GM10847 (cell line): ENCODE data around the gene CCPG1.

Source experiments
- POLR2A ChIP-seq: IDR thresholded peaks from 2 replicates; pipeline ENCODE4 v1.6.1; 2011; ENCODE audit not compliant: insufficient read length; ENCODE audit errors: extremely low read depth

Gene CCPG1

GRCh38 chr15:55408012-55408928 is at the start of gene CCPG1, which contains the start of gene PIERCE2:
CCPG1 (minus strand) TSS chr15:55408359; CDS start chr15:55389424, 18,935 bp downstream.
PIERCE2 (plus strand) TSS chr15:55408495; CDS start chr15:55408769, 274 bp downstream.
- peak; percentile 67 for TF ChIP-seq POLR2A

DNA sequence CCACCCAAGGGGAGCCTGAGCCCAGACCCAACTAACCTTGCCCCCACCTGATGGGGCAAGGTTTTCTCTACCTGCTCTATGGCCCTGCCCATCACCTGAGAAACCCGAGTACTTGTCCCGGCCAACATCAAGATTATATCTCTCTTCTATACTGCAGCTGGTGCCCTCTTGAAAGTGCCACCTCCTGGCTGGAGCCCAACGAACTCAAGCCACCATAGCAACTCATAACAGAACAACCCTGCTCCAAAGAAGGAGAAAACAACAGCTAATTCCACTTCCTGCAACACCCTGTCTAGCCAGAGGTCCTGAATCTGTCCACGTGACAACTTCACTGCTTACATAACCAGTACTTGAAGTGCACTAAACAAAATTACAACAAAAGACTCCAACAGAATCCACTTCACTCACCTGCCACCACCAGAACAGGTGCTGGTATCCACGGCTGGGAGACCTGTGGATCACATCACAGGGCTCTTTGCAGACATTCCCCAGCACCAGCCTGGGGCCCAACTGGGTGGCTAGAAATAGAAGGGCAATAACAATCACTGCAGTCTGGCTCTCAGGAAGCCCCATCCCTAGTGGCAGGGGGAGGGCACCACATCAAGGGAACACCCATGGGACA is 49.4 kb upstream of the CCPG1 start:
- no peak for TF ChIP-seq POLR2A

DNA sequence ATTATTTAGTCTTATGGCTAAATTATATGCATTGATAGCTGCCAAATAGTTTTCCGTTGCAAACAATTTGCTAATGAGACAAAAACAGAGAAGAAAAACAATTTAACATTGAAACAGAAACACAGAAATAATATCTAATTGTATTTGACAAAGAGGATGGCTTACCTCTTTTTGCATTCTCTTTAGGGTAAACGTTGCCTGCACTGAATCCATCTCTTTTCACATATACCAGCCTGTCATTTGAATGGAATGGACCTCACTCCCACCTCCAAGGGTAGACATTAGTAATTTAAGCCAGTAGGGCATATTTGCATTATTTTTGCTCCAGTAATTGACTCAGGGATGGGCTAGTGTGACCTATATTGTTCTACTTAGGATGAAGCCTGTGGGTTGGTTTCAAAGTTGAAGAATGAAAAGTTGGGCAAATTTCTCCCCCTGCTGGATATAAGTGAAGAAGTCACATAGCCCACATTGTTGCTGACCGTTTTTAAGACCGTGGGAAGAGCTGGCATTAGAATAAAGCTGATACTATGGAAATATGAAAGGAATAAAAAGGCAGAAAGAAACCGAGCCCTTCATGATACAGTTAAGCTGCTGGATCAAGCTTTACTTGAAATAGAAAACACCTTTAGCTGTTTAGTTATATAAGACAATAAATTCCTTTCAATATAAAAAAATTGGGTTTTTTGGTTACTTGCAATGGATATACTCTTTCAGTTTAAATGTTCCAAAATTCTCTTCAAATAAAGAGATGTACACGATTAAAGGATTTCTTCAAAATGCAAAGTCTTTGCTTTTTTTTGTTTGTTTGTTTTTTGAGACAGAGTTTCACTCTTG is 27.0 kb upstream of the CCPG1 start:
- no peak for TF ChIP-seq POLR2A

GRCh38 chr15:55422089-55422488 is 13.9 kb upstream of the CCPG1 start:
- no peak for TF ChIP-seq POLR2A

GRCh38 chr15:55420171-55420866 is 12.2 kb upstream of the CCPG1 start:
- TF ChIP-seq POLR2A = no peak

DNA sequence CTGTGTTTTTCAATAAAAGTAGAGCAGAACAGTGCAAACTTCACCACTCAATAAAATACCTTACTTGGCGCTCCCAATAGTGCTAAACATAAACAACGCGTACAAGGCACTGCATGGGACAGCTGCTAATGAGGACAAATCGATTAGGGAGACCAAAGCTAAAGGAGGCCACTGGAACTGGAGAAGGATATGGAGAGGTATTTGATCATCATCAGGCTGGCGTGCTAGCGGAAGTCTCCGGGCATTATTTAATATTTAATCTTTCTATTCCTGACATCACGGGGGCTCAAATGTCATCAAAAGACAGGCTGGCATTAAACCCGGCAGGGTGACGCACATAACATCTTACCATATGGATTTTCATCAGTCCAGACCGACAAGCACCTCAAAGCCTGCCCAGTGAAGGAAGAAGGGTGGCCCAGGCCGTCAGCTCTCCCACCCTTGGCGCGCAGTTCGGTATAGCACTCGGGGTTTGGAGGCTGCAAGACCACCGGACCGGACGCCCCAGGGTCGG is 604 bp downstream of the CCPG1 start:
- no peak for TF ChIP-seq POLR2A

DNA sequence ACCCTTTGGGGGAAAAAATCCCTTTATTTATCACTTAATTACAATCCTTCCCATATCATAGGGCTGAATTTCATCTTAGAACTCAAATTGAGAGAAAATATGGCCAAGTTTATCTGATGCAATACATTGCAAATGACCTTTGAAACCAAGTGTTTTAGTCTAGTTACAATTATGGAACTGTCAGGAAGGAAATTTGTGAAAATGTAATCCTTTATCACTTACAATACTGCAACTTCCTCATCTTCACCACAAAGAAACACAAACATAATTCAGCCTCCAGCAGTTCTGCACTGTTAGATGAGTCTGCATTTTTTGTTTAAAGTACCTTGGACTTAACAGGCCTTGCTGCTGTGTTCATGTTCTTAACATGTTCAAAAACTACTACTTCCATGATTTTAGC is 4.6 kb downstream of the CCPG1 start:
- no peak for TF ChIP-seq POLR2A

DNA sequence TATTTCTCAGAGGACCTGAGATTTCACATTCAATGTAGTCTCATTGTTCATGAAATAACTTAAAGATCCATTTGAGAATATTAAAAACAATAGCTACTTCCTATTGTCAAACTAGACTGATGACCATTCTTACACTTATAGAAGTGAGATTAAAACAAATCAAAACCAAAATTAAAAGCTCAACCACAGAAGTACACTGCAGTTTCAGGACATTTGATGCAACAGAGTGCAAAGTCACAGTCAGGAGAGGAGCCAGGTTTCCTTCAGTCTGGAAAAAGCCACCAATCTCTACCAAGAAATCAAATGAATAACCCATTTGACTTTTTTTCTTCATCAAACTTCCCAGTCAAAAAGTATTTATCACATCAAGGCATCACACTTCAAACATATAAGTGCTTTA is 5.5 kb downstream of the CCPG1 start:
- no peak for TF ChIP-seq POLR2A

DNA sequence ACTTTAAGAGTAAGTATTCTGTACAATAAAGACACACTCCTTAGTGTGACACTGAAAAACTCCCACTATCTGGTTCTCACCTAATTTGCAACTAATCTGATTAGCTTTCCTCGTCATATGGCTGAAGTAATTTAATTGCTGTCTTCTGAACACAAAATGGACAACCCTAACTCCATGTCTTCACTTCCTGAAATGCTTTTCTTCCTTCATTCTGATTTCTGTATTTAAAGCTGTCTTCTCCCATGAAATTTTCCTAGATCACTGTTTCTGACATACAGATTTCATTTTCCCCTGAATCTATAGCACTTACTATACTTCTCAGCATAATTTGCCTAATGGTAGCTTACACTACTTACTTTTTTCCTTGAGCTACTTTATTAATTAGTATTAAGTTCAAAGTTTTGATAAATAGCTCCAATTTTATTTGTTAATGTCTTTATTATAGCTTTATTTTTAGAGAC is 6.3 kb downstream of the CCPG1 start:
- TF ChIP-seq POLR2A = no peak

DNA sequence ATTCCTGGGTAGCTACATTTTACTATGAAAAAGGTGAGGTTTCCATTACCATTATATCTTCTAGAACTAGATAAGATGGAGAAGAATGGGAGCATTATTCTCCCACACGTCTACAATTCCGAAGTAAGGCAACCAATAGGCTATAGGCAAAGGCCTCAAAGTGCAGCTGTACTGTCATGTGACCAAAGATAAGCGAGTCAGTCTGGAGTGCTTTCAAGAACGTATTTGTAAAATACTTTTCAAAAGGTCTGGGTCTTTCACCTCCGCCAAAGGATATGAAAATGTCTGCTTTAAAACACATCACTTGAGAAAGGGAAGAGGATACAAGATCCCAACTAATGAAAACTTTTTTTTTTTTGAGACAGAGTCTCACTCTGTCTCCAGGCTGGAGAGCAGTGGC is 9.9 kb downstream of the CCPG1 start:
- no peak for TF ChIP-seq POLR2A

DNA sequence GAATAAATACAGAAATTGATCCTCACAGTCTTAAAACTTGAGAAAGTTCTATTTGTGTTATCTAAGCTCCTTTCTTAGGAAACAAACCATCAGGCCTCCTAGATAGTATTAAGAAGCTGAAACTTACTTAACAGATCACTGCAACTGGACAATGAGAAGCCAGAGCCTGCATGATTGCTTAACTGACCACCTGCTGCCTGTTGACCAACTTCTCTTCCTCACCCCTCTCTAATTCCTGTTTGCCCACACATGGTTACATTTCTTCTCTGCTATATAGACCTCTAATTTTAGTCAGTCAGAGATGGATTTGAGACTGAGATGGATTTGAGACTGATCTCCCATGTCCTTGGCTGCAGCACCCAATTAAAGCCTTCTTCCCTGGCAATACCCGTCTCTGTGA is 13.5 kb downstream of the CCPG1 start:
- no peak for TF ChIP-seq POLR2A

DNA sequence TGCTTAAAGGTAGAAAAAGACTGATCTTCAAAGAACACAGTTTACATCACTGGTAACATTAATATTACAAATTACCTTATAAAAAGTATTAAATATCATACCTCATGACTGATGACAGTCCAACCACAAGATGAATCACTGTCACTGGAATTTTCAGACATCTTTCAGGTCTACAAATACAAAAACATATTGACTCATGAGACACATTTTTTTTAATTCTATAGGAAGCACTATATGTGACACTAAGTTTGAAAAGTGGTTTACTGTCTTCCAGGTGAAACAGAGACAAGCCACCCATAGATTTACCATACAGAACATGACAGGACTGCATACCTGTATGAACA is 18.9 kb downstream of the CCPG1 start:
- TF ChIP-seq POLR2A = no peak

DNA sequence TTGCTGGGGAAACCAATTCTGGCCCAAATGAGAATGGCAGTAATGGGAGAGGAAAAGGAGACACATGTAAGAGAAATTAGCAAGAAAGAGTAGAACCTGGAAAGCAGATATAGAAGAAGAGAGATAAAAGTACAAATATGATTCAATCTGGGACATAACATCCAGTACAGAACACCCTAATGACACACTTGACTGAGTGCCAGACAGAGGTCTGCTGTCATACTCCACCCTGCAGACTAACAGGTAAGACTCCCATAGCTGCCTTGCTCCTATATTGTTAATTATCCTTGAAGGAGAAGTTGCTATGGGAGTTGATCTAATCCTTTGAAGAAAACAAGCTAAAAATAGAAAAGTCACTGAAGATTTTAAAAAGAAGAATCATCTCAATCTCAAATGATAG is 21.1 kb downstream of the CCPG1 start:
- TF ChIP-seq POLR2A = no peak

GRCh38 chr15:55383687-55384086 is 24.5 kb downstream of the CCPG1 start:
- TF ChIP-seq POLR2A = no peak

DNA sequence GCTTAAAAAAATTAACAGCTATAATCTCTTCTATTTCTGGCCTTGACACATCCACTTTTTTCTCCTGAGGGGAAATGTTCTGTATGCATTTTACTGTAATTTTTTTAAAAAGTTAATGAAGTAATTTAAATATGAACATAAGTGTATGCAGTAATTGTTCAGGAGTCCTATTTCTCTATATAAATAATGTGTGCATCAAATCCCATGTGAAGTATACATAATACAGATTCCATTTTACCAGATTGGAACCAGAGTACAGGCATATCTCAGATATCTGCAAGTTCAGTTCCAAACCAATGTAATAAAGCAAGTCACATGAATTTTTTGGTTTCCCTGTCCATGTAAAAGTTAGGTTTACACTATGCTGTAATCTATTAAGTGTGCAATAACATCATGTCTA is 26.6 kb downstream of the CCPG1 start:
- no peak for TF ChIP-seq POLR2A
